ENCODE data around the gene KCNQ1.

- TF ChIP-seq SP1 (CRISPR knock-in tag; conservative IDR thresholded peaks at IDR 0.05): no peak
- TF ChIP-seq, protein P1, sequence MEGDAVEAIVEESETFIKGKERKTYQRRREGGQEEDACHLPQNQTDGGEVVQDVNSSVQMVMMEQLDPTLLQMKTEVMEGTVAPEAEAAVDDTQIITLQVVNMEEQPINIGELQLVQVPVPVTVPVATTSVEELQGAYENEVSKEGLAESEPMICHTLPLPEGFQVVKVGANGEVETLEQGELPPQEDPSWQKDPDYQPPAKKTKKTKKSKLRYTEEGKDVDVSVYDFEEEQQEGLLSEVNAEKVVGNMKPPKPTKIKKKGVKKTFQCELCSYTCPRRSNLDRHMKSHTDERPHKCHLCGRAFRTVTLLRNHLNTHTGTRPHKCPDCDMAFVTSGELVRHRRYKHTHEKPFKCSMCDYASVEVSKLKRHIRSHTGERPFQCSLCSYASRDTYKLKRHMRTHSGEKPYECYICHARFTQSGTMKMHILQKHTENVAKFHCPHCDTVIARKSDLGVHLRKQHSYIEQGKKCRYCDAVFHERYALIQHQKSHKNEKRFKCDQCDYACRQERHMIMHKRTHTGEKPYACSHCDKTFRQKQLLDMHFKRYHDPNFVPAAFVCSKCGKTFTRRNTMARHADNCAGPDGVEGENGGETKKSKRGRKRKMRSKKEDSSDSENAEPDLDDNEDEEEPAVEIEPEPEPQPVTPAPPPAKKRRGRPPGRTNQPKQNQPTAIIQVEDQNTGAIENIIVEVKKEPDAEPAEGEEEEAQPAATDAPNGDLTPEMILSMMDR (IDR thresholded peaks at IDR 0.05): no peak
- TF ChIP-seq, protein P2, sequence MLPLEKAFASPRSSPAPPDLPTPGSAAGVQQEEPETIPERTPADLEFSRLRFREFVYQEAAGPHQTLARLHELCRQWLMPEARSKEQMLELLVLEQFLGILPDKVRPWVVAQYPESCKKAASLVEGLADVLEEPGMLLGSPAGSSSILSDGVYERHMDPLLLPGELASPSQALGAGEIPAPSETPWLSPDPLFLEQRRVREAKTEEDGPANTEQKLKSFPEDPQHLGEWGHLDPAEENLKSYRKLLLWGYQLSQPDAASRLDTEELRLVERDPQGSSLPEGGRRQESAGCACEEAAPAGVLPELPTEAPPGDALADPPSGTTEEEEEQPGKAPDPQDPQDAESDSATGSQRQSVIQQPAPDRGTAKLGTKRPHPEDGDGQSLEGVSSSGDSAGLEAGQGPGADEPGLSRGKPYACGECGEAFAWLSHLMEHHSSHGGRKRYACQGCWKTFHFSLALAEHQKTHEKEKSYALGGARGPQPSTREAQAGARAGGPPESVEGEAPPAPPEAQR (CRISPR knock-in tag; IDR thresholded peaks at IDR 0.05): no peak
- no peak for TF ChIP-seq TEAD4 (CRISPR knock-in tag; IDR thresholded peaks at IDR 0.05)
- TF ChIP-seq CREM (CRISPR knock-in tag; IDR thresholded peaks at IDR 0.05): no peak
- TF ChIP-seq ZNF317 (CRISPR knock-in tag; IDR thresholded peaks at IDR 0.05; ENCODE audit: borderline replicate concordance, low read depth): no peak
- no peak for TF ChIP-seq NR1H2 (CRISPR knock-in tag; IDR thresholded peaks at IDR 0.05)
- TF ChIP-seq, protein P3, sequence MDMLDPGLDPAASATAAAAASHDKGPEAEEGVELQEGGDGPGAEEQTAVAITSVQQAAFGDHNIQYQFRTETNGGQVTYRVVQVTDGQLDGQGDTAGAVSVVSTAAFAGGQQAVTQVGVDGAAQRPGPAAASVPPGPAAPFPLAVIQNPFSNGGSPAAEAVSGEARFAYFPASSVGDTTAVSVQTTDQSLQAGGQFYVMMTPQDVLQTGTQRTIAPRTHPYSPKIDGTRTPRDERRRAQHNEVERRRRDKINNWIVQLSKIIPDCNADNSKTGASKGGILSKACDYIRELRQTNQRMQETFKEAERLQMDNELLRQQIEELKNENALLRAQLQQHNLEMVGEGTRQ (CRISPR knock-in tag; IDR thresholded peaks at IDR 0.05): no peak
- TF ChIP-seq, protein P4, sequence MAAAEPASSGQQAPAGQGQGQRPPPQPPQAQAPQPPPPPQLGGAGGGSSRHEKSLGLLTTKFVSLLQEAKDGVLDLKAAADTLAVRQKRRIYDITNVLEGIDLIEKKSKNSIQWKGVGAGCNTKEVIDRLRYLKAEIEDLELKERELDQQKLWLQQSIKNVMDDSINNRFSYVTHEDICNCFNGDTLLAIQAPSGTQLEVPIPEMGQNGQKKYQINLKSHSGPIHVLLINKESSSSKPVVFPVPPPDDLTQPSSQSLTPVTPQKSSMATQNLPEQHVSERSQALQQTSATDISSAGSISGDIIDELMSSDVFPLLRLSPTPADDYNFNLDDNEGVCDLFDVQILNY (CRISPR knock-in tag; IDR thresholded peaks at IDR 0.05): 0 out of 2 replicates have a peak, but pooled peaks have one; percentile 41
- TF ChIP-seq, protein P5, sequence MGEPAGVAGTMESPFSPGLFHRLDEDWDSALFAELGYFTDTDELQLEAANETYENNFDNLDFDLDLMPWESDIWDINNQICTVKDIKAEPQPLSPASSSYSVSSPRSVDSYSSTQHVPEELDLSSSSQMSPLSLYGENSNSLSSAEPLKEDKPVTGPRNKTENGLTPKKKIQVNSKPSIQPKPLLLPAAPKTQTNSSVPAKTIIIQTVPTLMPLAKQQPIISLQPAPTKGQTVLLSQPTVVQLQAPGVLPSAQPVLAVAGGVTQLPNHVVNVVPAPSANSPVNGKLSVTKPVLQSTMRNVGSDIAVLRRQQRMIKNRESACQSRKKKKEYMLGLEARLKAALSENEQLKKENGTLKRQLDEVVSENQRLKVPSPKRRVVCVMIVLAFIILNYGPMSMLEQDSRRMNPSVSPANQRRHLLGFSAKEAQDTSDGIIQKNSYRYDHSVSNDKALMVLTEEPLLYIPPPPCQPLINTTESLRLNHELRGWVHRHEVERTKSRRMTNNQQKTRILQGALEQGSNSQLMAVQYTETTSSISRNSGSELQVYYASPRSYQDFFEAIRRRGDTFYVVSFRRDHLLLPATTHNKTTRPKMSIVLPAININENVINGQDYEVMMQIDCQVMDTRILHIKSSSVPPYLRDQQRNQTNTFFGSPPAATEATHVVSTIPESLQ (CRISPR knock-in tag; IDR thresholded peaks at IDR 0.05): no peak
- no peak for TF ChIP-seq TEAD1 (CRISPR knock-in tag; IDR thresholded peaks at IDR 0.05)
- TF ChIP-seq, protein P6, sequence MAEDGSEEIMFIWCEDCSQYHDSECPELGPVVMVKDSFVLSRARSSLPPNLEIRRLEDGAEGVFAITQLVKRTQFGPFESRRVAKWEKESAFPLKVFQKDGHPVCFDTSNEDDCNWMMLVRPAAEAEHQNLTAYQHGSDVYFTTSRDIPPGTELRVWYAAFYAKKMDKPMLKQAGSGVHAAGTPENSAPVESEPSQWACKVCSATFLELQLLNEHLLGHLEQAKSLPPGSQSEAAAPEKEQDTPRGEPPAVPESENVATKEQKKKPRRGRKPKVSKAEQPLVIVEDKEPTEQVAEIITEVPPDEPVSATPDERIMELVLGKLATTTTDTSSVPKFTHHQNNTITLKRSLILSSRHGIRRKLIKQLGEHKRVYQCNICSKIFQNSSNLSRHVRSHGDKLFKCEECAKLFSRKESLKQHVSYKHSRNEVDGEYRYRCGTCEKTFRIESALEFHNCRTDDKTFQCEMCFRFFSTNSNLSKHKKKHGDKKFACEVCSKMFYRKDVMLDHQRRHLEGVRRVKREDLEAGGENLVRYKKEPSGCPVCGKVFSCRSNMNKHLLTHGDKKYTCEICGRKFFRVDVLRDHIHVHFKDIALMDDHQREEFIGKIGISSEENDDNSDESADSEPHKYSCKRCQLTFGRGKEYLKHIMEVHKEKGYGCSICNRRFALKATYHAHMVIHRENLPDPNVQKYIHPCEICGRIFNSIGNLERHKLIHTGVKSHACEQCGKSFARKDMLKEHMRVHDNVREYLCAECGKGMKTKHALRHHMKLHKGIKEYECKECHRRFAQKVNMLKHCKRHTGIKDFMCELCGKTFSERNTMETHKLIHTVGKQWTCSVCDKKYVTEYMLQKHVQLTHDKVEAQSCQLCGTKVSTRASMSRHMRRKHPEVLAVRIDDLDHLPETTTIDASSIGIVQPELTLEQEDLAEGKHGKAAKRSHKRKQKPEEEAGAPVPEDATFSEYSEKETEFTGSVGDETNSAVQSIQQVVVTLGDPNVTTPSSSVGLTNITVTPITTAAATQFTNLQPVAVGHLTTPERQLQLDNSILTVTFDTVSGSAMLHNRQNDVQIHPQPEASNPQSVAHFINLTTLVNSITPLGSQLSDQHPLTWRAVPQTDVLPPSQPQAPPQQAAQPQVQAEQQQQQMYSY (CRISPR knock-in tag; IDR thresholded peaks at IDR 0.05): no peak
Observed at GRCh38 chr11:2791521-2792380, 346.9 kb downstream of the KCNQ1 start.

Data from WTC11 (cell line).